GM19240 (cell line): ENCODE results near the gene CHMP4B.

Source experiments
- DNase-seq: peaks from one replicate; pipeline ENCODE4 v3.0.0; 2011; ENCODE audit warnings: low spot score; ENCODE audit not compliant: insufficient read length

CHMP4B gene

DNA sequence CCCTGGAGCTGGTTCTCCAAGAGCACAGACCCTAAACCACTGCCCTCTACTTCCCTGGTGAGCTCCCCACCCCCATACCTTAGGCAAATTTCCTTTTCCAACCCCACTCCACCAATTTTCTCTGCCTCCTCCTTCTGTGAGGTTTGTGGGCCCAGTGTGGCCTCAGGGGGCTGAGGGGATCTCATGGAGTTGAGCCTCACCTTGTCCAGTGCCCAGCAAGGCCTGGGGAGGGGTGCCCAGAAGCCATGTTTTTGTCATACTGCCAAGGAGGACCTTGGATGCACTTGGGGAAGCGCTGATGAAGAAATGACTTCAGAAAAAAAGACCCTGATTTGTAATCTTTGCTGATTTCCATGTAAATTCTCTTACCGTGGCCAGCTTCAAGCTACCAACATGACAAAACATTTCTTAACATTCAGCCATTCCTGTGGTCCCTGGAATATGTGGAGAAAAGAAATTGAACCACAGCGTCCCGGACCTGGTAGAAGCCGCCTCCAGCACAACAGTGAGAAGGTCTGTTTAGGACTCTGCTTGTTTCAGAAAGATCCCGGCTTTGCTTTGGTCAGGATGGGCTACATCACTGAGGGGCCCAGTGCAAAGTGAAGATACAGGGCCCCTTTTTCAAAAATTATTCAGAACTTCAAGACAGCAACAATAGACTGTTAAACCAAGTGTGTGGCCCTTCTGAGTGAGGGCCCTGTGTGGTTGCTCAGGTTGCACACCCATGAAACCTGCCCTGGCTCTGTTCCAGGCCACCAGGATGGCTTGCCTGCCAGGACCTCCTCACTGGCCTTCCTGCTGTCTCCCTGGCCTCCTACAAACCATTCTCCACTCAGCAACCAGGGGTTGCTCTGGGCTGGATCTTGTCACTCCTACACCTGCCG, 52.5 kb downstream of the CHMP4B start:
- no peak for DNase-seq

DNA sequence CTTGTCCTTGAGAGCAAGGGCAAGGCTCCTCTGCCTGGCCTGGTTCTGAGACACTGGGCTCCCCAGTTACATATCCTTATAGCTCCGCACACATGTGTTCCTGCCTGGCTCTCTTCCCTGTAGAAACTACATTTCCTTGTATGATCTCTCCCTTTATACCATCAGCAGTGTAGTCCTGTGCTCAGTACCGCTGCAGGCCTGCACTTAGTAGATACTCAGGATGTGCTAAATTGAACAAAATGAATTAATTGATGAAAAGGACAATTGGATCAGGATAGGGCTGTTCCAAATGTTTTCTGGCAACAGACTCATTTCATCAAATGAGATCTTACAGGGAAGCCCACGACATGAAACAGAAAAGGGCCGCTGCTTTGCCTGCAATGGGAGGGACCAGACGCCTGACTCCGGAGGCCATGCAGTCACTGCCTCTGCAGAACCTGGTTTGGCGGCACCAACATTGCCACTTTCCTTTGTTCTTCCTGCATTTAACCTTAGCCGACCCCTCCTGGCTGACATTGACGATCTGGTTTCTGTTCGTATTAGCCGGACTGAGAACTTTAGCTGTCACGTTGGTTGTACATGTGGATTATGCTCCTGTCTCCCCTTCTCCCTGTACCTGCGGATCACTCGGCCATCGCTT, 53.3 kb downstream of the CHMP4B start:
- no peak for DNase-seq

GRCh38 chr20:33865761-33866370, 54.7 kb downstream of the CHMP4B start:
- no peak for DNase-seq

DNA sequence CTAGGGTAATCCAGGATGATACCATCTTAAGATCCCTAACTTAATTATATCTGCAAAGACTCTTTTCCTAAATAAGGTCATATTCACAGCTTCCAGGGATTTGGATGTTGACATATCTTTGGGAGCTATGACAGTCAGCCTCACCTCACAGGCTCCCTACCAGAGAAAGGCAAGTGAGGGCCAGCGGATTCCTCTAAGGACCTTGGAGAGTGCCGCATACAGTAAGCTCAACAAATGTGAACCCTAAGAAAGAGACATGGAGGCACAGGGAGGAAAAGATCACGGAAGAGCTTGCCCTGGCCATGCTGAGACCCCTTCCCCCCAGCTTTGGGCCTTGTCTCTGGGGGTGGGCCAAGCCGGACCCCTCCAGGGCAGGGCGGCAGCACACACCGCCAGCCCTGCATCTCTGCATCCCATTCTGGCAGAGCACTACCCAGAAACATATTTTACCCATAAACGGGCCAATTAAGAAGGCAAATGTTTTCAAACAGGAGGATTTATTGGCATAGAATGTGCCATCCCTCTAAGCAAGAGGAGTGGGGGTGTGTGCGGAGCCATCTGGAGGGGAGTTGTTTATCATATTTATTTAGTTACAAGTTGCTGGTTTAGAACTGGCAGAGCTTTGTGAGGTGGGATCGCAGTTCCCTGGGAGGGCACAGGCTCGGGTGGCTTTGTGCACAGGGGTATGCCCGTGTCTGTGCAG, 55.4 kb downstream of the CHMP4B start:
- DNase-seq, result no peak

- DNase-seq, result no peak
Measured at GRCh38 chr20:33868042-33868441, 56.9 kb downstream of the CHMP4B start.

DNA sequence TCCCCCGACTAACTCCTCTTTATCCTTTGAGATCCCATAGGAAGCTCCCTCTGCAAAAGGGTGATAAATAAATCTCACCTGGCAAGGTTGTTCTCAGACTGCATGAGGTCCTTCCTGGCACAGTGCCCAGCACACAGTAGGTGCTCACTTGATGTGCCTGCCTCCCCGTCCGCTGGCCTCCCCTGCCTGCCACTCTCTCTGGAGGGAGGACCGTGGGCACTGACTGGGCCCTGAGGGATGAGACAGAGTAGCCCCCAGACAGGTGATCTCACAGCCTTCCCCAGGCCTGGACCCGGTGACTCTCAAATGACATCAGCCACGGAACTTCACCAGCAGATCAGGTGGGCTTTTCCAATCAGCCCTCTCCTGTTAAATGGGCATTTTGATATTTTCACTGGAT, 57.4 kb downstream of the CHMP4B start:
- DNase-seq, result no peak

GRCh38 chr20:33869283-33869682, 58.1 kb downstream of the CHMP4B start:
- DNase-seq, result no peak

GRCh38 chr20:33871362-33871761, 60.2 kb downstream of the CHMP4B start:
- no peak for DNase-seq

DNA sequence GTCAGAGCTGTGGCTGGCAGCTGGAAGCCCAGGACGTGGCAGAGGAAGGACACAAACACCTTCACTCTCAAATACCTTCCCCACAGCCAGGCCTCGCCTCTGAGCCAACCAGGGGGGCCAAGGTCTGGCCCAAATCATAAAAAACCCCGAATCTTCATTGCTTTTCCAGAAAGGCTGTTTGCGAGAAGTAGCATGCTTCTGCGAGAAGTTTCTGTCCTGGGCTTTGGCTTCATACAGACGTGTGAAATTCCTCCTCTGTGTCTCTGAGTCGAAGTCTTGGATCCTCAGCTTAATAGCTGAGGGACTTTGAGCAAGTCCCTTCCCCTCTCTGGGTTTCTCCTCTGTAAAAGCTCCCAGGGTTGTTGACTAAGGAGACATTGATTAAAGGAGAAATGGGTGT, 63.0 kb downstream of the CHMP4B start:
- no peak for DNase-seq

DNA sequence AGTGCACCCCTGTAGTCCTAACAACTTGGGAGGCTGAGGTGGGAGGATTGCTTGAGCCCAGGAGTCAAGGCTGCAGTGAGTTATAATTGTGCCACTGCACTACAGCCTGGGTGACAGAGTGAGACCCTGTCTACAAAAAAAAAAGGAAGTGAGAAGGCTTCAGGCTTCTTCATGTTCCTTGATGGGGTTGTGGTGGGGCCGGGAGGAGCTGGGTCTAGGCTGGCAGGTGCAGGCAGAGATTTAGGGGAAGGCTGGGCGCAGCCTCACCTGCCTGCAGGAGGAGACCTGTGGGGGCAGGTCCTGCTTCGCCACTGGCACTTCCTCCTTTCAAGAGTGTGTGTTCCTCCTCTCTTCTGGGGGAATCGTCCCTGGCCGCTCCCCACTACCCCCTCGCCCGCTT, 63.9 kb downstream of the CHMP4B start:
- DNase-seq, result peak; percentile 41

DNA sequence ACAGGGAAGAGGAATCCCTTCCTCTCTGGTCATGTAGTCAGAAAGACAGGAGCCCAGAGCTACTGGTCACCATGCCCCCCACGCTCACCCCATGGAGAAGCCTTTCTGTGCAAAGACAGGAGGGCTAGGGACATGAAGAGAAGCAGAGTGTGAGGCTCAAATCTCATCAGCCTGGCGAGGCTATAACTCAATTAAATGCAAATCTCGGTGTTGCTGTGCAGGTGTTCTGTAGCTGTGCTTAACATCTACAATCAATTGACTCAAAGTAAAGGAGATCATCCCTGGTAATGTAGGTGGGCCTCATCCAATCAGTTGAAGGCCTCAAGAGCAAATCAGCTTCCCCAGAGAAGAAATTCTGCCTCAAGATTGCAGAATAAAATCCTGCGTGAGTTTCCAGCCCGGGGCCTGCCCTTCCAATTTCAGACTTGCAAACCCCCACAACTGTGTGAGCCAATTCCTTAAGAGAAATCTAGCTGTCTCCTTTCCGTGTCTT, 64.4 kb downstream of the CHMP4B start:
- DNase-seq, result no peak

DNA sequence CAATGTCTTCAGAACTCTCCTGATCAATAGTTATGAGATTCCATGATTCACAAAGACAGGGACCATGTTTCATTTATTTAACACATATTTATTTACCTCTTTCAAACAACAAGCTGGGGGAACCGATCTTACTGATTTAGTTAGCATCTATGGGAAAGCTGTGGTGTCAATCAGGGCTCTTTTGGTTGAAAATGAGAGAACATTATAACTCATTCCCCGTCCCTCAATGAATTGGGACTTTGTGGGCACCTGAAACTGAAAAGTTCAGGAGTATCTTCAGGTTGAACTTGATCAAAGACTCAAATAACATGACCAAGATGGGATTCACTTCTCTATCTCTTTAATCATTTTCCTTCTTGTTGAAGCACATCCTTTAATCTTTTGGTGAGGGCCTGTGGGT, 67.4 kb downstream of the CHMP4B start:
- no peak for DNase-seq

DNA sequence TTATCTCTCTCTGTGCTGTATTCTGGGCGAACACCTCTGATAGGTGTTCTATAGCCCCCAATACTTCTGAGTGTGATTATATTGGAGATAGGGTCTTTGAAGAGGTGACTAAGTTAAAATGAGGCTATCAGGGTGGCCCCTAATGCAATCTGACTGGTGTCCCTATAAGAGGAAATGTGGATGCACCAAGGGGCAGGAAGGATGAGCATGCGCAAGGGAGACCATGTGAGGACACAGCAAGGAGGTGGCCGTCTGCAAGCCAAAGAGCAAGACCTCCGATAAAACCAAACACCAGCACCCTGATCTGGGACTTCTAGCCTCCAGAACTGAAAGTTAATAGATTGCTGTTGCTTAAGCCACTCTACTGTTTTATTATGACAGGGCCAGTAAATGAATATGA, 69.2 kb downstream of the CHMP4B start:
- DNase-seq, result no peak

GRCh38 chr20:33881989-33882388, 70.8 kb downstream of the CHMP4B start:
- no peak for DNase-seq

DNA sequence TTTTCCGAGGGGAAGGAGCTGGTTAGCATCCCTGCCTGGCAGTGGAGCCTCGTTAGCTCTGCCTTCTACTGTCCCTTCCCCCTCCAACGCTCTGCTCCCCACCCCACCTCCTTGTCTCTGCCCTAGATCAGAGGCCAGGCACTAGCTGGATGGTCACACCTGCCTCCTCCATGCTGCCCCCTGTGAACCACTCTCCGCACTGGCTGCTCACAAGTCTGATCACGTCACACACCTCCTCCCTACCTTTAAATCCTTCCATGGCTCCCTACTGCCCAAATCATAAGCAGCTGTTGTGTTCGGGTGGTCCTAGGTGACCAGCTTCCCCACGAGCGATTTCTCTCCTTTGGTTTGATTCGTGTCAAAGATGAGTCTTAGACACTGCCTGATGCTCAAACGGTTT, 71.3 kb downstream of the CHMP4B start:
- no peak for DNase-seq

DNA sequence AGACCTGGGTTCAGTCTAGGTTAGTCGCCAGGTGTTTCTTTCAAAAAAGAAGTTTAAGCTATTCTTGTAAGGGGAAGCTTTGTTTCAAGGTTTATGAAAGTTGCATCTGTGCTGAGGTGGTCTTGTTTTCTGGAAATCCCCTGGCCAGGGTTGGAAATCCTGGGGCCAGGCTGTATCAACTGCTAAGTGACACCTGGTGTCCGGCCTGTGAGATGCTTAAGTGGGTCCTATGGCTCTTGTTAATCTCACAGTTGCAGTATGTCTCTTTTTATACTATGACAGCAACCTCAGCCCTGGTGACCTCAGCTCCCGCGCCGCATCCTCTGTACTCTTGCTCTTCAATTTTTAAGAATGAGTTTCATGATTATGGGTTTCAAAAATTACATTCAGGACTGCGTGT, 72.0 kb downstream of the CHMP4B start:
- DNase-seq, result no peak

- DNase-seq, result no peak
Measured at GRCh38 chr20:33884633-33885032, 73.5 kb downstream of the CHMP4B start.

- DNase-seq, result no peak
Measured at GRCh38 chr20:33889312-33889711, 78.2 kb downstream of the CHMP4B start.

GRCh38 chr20:33890557-33890956, 79.4 kb downstream of the CHMP4B start:
- no peak for DNase-seq

- DNase-seq, result no peak
Measured at GRCh38 chr20:33893314-33893713, 82.2 kb downstream of the CHMP4B start.

DNA sequence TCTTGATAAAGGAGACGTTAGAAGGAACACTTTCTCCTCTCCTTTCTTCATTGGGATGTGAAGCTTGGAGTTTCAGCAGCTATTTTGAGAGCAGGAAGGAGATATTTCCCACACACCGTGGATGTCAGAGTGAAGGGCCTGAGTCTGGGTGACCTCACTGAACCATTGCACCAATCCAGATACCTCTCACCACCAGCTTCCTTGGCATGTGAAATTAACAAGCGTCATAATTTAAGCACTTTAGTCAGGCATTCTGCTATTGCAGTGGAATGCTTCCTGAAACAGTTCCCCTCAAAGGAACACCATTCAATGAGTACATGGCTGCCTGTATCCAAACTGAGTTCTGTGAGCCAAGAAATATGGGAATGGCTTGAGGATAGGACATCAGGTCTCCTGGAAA, 83.7 kb downstream of the CHMP4B start:
- DNase-seq, result no peak

DNA sequence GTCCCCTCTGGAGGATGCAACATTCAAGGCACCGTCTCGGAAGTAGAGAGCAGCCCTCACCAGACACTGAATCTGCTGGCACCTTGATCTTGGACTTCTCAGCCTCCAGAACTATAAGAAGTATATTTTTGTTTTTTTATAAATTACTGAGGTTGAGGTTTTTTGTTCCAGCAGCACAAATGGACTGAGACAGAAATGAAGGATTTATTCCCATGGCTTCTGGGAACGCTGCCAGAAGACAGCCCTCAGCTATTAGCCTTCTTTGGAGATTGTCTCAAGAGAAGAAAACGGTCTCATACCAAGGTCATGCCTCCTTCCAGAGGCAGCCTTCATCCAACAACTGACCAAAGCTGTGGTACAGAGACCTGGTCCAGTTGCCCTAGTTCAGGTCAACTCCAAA, 85.4 kb downstream of the CHMP4B start:
- no peak for DNase-seq
